Right lobe of liver (tissue), 4 donors: ENCODE data around the gene FAM149B1.

Experiments
- POLR2A ChIP-seq: fragments of 450-650 bp; IDR thresholded peaks from one replicate; pipeline ENCODE4 v1.6.1; 2017; ENCODE audit warnings: antibody characterized with exemption, mild to moderate bottlenecking
- TF ChIP-seq, protein P1 (sequence below), 4 donors: fragments of 200-600 bp in 3 of 4; fragments of 450-650 bp in 1 of 4; IDR thresholded peaks; one replicate each; pipeline versions ENCODE4 v1.5.1 to v1.8.0; 2016 to 2022; ENCODE audit warnings: antibody characterized with exemption in 4 of 4, mild to moderate bottlenecking in 2 of 4
- donor health status: DM: no; HTN: no; CAD: no.
- donor health status: DM: no; HTN: no; CAD: no.
- donor health status: DM: no; HTN: yes; CAD: no.

DNA sequence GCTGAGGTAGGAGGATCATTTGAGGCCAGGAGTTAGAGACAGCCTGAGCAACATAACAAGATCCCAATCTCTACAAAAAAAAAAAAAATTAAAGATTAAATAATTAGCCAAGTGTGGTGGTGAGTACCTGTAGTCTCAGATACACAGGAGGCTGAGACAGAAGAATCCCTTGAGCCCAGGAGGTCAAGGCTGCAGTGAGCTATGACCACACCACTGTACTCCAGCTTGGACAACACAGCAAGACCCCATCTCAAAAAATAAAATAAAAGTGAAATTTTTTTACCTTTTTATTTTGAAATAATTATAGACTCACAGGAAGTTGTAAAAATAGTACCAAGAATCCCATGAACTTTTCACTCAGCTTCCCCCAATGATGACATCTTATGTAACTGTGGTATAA lies 4.9 kb downstream of the FAM149B1 start:
- TF ChIP-seq, protein P1, sequence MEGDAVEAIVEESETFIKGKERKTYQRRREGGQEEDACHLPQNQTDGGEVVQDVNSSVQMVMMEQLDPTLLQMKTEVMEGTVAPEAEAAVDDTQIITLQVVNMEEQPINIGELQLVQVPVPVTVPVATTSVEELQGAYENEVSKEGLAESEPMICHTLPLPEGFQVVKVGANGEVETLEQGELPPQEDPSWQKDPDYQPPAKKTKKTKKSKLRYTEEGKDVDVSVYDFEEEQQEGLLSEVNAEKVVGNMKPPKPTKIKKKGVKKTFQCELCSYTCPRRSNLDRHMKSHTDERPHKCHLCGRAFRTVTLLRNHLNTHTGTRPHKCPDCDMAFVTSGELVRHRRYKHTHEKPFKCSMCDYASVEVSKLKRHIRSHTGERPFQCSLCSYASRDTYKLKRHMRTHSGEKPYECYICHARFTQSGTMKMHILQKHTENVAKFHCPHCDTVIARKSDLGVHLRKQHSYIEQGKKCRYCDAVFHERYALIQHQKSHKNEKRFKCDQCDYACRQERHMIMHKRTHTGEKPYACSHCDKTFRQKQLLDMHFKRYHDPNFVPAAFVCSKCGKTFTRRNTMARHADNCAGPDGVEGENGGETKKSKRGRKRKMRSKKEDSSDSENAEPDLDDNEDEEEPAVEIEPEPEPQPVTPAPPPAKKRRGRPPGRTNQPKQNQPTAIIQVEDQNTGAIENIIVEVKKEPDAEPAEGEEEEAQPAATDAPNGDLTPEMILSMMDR (IDR thresholded peaks at IDR 0.05): no peak
- TF ChIP-seq POLR2A: no peak
